Measurements from ENCODE around the gene ABCD1. TPM values are rescaled to one million over a fixed set of nuclear protein-coding genes. Genes with fewer than 3 reads are reported as not detected.

ABCD1 gene
- 10 to 100 TPM; 13.2 to 13.8 TPM for total RNA-seq

GRCh38 chrX:153724252-153725038 lies at the start of gene ABCD1, which contains the start of gene BCAP31:
Gene ABCD1, plus strand, starts transcription at chrX:153724856. Its CDS starts 411 bp downstream, at chrX:153725267.
Gene BCAP31, minus strand, starts transcription at chrX:153724387. Its CDS starts 1,143 bp downstream, at chrX:153723244.

GRCh38 chrX:153687121-153688039 lies 37.3 kb upstream of the ABCD1 start, which contains the start of gene SLC6A8:
Gene SLC6A8, plus strand, starts transcription at chrX:153687926. Its CDS starts 649 bp downstream, at chrX:153688575.

GRCh38 chrX:153763989-153764755 lies 39.5 kb downstream of the ABCD1 start, which contains the start of gene PLXNB3:
Gene PLXNB3, plus strand, starts transcription at chrX:153764249. Its CDS starts 1,287 bp downstream, at chrX:153765536.

GRCh38 chrX:153780678-153781427 lies 56.2 kb downstream of the ABCD1 start, which contains the start of gene SRPK3:
Gene SRPK3, plus strand, starts transcription at chrX:153781041. Its CDS starts 46 bp downstream, at chrX:153781087.

Other genes starting within 250 kb of the ABCD1 start
- under 1 TPM in 1 of 2 experiments, not detected in 1; 0.17 TPM for gene BGN, start 229.9 kb upstream of the ABCD1 start, total RNA-seq
- under 1 TPM in 1 of 2 experiments, not detected in 1; 0.05 TPM for gene ATP2B3, start 207.2 kb upstream of the ABCD1 start, total RNA-seq
- gene CCNQ, start 125.7 kb upstream of the ABCD1 start, total RNA-seq: 10 to 100 TPM; 22.9 to 23.6 TPM
- gene DUSP9, start 77.7 kb upstream of the ABCD1 start, total RNA-seq: not detected
- gene PNCK, start 51.0 kb upstream of the ABCD1 start, total RNA-seq: under 1 TPM; 0.43 to 0.87 TPM
- gene SLC6A8, start 36.9 kb upstream of the ABCD1 start, total RNA-seq: 1 to 10 TPM; 1.4 to 1.5 TPM
- 100 to 1,000 TPM; 139 TPM for gene BCAP31, start 469 bp upstream of the ABCD1 start, total RNA-seq
- under 1 TPM; 0.05 to 0.55 TPM for gene PLXNB3, start 39.4 kb downstream of the ABCD1 start, total RNA-seq
- gene SRPK3, start 56.2 kb downstream of the ABCD1 start, total RNA-seq: not detected
- gene IDH3G, start 69.5 kb downstream of the ABCD1 start, total RNA-seq: 10 to 100 TPM; 61.1 to 63.0 TPM
- gene SSR4, start 69.8 kb downstream of the ABCD1 start, total RNA-seq: 100 to 1,000 TPM; 227 to 246 TPM
- 1 to 10 TPM; 1.1 to 1.5 TPM for gene PDZD4, start 105.7 kb downstream of the ABCD1 start, total RNA-seq
- 1 to 10 TPM in 1 of 2 experiments, under 1 TPM in 1; 0.55 to 2.4 TPM for gene L1CAM, start 161.3 kb downstream of the ABCD1 start, total RNA-seq
- not detected for gene AVPR2, start 179.8 kb downstream of the ABCD1 start, total RNA-seq
- 100 to 1,000 TPM; 343 to 353 TPM for gene ARHGAP4, start 201.4 kb downstream of the ABCD1 start, total RNA-seq
- gene NAA10, start 210.2 kb downstream of the ABCD1 start, total RNA-seq: 10 to 100 TPM; 70.8 to 79.0 TPM
- 10 to 100 TPM; 27.1 to 28.6 TPM for gene RENBP, start 219.8 kb downstream of the ABCD1 start, total RNA-seq
- gene HCFC1, start 247.0 kb downstream of the ABCD1 start, total RNA-seq: 10 to 100 TPM; 85.2 to 94.5 TPM
- gene TMEM187, start 247.9 kb downstream of the ABCD1 start, total RNA-seq: 10 to 100 TPM; 10.5 to 10.7 TPM

Measured in activated naive CD4-positive, alpha-beta T cell treated with anti-CD3 and anti-CD28 coated beads, Interleukin-2, amount 10 ng/mL, durations not matched to agents 5 hours and 36 hours (primary cell).